ENCODE measurements around the gene TTLL5.
A peak's percentile ranks its signal among the peaks of the same experiment; 100 is the strongest.

TTLL5 gene

DNA sequence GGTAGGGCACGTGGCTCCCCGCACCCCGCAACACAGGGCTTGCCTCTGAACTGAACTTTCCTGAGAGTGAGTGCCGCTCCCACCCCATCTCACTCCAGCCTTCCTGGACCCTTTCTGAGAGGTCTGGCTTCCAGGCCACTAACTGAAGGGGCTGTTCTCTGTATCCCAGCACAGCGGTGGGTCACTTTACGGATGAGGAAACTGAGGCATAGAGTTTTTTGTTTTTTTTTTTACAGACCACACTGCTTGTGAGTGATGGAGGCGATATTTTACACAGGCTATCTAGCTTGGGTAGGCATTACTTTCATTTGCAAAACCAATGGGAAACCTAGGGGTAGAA, 321.9 kb downstream of the TTLL5 start:
- no peak for DNase-seq

- no peak for DNase-seq
Measured at GRCh38 chr14:75984674-75985073, 323.6 kb downstream of the TTLL5 start.

DNA sequence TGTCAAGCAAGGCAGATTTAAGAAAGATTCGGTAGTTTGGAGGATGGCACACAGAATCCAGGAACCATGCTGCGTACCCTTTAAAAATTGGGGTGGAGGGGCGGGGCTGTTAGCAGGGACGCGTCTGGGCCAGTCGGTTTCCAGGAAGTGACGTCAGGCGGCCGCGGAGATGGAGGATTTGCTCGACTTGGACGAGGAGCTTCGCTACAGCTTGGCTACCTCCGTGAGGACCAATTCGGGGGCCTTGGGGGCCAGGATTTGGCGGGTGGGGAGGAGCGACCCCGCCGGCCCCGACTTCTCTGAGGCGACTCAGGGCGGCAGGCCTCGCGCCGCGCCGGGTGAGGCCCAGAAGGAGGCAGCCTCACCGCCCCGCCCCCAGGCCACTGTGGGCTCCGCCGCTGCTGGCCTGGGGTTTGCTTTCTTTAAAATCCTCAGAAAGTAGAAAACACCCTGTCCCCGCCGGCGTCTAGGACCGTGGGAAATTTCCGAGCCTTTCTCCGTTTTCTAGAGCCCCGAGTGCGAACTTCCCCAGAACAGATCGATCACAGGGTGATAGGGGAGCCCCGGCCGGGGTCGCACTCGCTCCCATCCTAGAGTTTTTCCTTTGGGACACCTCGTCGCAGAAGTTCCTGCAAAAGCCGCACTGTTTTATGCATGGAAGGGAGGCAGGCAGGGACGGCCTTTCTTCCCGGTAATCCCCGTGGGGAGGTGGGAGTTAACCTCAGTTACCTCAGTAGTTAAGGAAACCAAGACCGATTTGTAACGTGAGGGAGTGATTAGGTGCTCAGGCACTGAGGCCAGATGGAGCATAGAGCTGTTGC, 324.8 kb downstream of the TTLL5 start, which contains the start of gene IFT43:
TSS of gene IFT43 (plus strand) at position 146 of the 821 bp plus-strand sequence. CDS start at position 170, 24 bp downstream.
- DNase-seq, result peak; percentile 48 to 97 (median 84)

DNA sequence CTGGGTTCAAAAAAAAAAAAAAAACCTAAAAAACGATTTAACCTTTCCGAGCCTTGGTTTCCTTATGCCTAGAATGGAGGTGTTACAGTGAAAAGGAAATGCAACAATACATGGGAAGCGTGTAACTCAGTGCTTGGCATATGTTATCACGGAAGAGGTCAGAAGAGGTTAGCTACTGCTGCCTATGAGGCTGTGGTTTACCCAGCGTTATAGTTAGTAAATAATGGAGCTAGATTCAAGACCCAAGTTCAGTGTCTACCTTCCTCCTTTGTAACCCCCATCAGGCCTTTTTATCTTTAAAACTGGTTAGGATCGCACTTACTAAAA, 325.4 kb downstream of the TTLL5 start:
- DNase-seq, result no peak

DNA sequence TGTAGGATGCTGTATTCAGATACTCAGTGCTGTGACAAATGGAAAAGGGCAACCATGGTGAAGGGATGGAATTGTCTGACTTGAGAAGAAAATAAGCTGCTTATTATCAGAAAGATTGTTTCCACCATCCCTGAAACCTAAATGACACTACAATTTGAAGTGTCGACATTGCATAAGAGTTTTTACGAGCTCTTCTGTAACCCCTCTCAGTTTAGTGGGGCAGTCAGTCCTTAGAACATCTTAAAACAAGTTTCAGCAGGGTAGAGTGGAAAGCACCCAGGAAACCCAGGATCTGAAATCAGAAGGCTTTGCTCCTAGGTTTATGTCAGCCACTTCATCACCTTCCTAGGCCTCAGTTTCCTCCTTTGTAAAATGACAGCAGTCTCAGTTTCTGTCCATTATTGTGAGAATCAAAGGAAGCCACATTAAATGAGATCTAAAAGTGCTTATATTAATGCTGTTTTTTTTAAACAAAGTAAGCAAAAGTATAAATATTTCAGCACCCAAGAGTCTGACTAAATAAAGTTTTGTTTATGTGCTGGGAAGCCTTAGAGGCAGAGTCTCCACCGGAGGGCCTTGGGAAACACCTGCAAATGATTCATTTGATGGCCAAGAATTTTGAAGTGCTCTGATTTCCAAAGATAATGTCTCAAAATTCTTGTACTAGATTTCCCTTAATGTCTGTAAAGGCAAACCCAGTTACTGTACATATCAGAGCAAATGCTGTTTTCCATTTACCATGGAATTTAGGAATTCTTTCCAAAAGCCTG, 326.3 kb downstream of the TTLL5 start:
- DNase-seq, result no peak

- peak in 1 of 58 donors; percentile 20 for DNase-seq
Measured at GRCh38 chr14:75989134-75989533, 328.1 kb downstream of the TTLL5 start.

GRCh38 chr14:75990297-75990696, 329.3 kb downstream of the TTLL5 start:
- DNase-seq, result no peak

DNA sequence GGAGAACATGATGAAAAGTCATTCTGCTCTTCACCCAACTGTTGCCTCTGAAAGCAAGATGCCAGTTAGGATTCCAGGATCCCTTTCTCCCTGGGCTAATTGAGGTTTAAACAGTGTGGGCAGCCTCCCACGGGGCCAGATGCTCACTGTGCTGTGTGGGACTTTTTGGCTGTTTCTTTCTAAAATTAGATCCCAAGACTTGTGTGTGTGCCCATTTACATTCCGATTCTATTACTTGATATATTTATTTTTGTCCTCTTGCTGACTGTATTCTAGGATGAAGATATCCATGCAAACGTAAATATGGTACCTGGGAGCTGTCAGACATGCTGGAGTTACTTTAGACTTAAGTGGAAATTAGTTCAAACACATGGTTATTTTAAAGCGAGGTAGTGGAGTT, 330.7 kb downstream of the TTLL5 start:
- peak in 2 of 58 donors; percentile 5 to 35 for DNase-seq

GRCh38 chr14:75993567-75994041, 332.6 kb downstream of the TTLL5 start:
- DNase-seq, result no peak

DNA sequence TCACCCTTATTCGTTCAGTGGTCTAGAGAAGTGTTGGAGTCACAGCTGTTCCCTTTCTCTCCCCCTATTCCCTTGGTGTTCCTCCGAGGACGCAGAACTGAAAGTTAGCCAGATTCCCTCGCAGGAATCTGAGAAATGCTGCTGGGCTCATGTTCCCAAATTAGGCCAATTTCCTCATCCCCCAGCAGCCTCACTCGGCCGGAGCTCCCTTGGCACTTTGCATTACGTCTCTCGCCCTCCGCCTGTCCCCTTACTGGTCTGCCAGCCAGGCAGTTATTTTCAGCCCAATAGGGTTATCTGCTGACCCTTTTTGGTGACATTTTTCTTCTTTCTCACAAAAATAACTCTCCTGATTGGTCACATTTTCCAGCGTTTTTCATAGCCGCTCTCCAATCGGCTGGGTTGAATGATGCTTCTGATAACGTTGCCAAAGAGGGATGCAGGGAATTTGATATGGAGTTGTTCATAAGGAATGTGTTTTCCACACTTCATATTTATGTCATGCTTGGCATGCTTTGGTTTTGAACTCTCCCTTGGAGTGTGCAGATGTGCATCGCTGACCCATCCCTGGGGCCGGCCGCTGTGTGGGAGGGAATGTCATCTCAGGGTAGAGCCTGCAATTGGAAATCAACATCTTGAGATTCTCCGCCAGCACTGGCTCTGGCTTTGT, 334.5 kb downstream of the TTLL5 start:
- peak in 2 of 58 donors; percentile 15 to 23 for DNase-seq

DNA sequence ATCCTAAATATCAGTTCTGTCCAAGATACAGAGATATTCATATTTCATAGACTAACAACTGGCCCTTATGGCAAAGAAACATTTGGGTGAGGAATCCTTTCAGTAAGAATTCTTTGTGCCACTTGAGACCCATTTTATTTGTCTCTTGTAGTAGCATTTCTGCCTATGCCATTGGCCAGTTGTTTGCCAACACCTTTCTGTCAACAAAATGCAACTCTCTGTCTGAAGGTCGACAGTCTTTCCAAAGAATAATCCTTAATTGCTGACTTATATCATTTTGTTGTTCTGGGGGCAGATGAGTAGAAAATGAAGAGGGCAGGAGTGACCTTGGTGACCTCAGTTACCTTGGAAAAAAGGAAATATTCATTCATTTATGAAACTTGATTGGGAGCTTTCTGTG, 335.4 kb downstream of the TTLL5 start:
- DNase-seq, result no peak

GRCh38 chr14:75999511-76000190, 338.6 kb downstream of the TTLL5 start:
- DNase-seq, result peak in 17 of 58 donors; percentile 9 to 65 (median 30)

- peak in 1 of 58 donors; percentile 16 for DNase-seq
Measured at GRCh38 chr14:76002383-76002782, 341.3 kb downstream of the TTLL5 start.
